Posterior cingulate gyrus (tissue), 11 donors: Measurements from ENCODE around the gene FOXP2.
"Not testable (repeated sequence)": the region's sequence is repeated elsewhere in the genome, so short reads cannot be mapped to it uniquely, and the experiment has no call there.

Experiments used
- DNase-seq, 10 donors: peaks; one replicate each; pipeline versions ENCODE4 v3.0.0 to v3.0.0-alpha.2; 2020 to 2021; ENCODE audit warnings: mixed read lengths in 3 of 10
- intact Hi-C: fragments of 100-400 bp; cut with DNase I; formaldehyde crosslinking; loops from one replicate; pipeline ENCODE4 v1.15.1; 2023

Gene FOXP2

DNA sequence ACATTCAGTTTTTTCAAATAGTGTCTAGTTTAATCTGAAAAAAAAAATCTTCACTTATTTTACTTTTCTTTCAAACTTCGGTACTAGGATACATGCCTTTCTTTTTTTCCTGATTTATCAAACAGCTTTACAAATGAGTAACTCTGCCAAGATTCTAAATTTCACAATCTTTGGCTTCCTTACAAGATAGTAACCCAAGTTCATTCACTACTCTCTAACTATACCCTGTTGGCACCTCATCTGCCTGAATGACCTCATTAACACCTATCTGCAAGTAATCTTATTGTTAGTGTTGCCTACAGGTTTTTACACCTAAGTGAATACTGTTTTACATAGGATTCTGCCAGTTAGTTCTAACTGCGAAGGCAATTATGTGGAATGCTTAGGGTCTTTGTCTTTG, 159.8 kb downstream of the FOXP2 start:
- intact Hi-C loops: no loop called here
- no peak for DNase-seq

DNA sequence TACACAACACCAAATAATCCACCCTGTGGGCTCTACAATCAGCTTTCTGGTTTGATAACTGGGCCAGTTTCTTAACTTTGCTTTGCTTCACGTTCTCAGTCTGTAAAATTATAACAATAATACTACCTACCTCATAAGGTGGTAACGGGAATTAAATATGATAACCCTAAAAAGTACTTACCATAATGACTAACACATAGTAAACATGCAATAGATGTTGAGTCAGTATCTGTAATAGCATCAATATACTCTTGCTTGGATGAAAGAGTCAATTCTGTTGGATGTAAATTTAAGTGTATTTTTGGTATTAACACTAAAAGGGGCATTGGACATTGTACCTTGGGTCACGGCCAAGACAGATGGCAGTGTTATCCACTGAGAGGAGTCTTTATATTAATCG, 160.5 kb downstream of the FOXP2 start:
- intact Hi-C loops: no loop called here
- DNase-seq: no peak

DNA sequence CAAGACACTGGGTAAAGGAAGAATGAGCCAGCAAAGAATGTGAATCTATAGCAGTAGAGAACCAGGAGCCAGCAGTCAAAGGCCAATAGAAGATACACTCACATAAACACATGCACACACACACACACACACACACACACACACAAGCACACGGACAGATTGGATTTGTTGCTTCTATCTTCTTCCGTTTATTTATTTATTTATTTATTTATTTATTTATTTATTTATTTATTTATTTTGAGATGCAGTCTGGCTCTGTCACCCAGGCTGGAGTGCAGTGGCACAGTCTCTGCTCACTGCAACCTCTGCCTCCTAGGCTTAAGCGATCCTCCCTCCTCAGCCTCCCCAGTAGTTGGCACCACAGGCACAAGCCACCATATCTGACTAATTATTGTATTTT, 166.3 kb downstream of the FOXP2 start:
- DNase-seq, intact Hi-C loops: not testable (repeated sequence)

GRCh38 chr7:114588506-114588905, 173.9 kb downstream of the FOXP2 start:
- intact Hi-C loops: no loop called here

DNA sequence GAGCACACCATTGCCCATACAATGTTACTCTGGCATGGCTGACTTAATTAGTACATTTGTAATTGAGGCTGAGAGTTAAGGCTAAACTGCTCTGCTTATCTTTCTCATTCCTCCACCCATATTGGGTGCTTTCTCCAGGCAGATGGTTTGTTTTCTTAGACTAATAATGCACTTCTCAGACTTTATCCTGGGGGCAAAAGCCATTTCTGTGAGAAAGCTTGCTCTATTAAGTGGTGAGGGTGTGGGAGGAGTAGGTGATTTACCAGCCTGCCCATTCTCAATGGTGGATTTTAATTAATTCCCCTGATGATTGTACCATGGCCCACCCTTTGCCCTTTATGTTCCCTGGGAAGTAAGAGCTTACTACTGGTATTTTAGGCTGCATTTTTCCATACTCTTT, 174.8 kb downstream of the FOXP2 start:
- intact Hi-C loops: no loop called here
- DNase-seq: no peak

More at GRCh38 chr7:114588506-114588905, 173.9 kb downstream of the FOXP2 start:
- DNase-seq: no peak

DNA sequence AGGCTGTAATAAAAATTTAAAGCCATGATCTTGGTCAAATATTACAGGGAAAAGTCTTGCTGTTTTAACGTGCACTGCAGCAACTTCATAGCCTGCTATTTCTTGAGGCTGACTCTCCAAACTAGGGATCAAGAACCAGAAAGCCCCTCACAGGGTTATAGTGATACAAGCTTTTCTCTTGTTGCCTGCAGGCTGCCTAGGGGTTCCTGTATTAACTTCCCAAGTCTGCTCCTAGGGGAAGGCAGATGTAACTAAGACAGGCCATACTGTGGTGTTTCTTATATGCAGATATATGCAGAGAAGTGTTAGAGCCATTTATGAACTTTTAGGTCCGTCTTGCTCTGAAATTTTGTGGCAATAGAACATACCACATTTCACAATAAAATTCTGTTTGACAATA, 175.7 kb downstream of the FOXP2 start:
- no peak for DNase-seq
- intact Hi-C loops: no loop called here

DNA sequence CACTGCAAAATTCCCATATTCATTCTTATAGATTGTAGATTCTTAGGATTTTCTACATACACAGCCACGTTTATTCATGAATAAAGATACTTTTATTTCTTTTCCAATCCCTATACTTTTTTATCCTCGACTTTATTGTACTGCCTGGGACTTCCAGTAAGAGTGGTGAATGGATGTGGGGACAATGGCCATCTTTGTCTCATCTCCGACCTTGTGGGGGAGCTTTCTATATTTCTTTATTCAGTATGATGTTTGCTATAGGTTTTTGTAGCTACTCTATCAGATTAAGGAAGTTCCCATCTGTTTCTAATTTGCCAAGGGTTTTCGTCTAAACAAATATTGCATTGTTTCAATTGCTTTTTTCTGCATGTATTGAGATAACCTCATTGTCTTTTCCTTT, 184.3 kb downstream of the FOXP2 start:
- intact Hi-C loops: no loop called here
- DNase-seq: no peak

- intact Hi-C loops: no loop called here
- DNase-seq: no peak
Measured at GRCh38 chr7:114606100-114606499, 191.5 kb downstream of the FOXP2 start.

DNA sequence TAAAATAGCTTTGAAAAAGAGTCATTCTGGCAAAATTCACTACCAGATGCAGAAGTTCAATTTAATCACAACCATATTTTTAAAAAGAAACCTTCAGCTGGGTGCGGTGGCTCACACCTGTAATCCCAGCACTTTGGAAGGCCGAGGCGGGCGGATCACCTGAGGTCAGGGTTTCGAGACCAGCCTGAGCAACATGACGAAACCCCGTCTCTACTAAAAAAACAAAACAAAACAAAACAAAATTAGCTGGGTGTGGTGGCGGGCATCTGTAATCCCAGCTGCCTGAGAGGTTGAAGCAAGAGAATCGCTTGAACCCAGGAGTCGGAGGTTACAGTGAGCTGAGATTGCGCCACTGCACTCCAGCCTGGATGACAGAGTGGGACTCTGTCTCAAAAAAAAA, 194.2 kb downstream of the FOXP2 start:
- DNase-seq, intact Hi-C loops: not testable (repeated sequence)

- DNase-seq: no peak
Measured at GRCh38 chr7:114620208-114620607, 205.6 kb downstream of the FOXP2 start.

GRCh38 chr7:114622221-114622620, 207.6 kb downstream of the FOXP2 start:
- DNase-seq: no peak
- intact Hi-C loops: no loop called here

More at GRCh38 chr7:114620208-114620607, 205.6 kb downstream of the FOXP2 start:
- intact Hi-C loops: no loop called here

DNA sequence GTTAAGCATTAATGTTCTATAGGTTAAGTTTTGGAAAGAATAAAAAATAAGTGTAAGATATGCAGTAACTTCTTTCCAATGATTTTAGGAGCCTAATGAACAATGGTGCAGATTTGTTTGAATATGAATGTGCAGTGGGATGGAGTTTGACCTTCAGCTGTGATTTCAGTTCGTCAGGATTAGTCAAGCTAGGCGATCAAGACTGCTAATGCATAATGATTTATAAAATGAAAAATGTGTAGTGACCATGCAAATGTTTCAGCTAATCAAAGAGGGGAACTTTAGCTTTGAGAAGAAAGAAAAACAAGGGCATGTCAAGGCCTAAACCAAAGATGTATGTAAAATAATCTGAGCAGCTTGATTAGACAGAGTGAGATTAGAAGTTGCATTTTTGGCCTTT, 208.5 kb downstream of the FOXP2 start:
- no peak for DNase-seq
- intact Hi-C loops: no loop called here

DNA sequence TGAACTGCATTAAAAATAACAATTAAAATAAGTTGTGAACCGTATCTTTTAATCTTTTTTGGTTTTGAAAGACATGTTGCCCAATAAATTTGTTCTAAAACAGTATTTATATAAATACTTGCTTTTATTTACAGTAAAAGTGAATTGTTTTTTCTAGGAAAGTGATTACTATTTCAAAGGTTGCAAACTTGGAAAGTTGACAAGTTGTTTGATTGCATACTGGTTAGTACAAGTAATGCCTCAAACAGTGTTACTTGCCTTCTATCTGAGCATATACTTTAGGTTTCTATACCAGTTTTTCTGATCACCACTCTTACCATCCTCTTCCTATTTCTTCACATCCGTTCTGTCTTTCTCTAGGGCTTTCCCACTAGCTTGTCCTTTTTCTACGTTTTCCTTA, 212.6 kb downstream of the FOXP2 start:
- DNase-seq: no peak
- intact Hi-C loops: no loop called here

DNA sequence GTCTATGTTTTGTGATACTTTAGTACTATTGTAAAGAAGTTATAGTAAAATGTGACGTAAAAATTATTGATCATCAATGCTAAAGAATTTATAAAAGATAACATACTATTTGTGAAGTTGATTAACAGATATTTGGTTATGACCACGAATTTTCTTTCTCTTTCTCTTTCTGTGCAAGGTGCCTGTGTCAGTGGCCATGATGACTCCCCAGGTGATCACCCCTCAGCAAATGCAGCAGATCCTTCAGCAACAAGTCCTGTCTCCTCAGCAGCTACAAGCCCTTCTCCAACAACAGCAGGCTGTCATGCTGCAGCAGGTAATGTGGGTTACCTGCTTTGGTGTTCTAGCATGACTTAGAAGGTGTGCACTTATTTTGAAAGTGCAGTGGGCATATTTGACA, 213.7 kb downstream of the FOXP2 start:
- intact Hi-C loops: no loop called here
- DNase-seq: no peak

DNA sequence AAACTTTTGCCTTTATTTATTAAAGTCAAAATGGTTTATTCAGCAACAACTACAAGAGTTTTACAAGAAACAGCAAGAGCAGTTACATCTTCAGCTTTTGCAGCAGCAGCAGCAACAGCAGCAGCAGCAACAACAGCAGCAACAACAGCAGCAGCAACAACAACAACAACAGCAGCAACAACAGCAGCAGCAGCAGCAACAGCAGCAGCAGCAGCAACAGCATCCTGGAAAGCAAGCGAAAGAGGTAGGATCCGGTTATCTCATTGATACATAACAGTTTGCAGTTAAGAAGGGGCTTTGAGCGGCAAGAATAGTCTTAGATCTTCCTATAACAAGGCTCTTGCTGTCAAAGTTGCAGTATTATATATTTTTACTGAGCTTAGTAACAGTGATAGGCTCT, 215.1 kb downstream of the FOXP2 start:
- intact Hi-C loops: no loop called here
- DNase-seq: no peak

- intact Hi-C loops: no loop called here
- no peak for DNase-seq
Measured at GRCh38 chr7:114630201-114630990, 215.8 kb downstream of the FOXP2 start.

GRCh38 chr7:114631249-114631822, 216.7 kb downstream of the FOXP2 start:
- DNase-seq: peak in 2 of 10 donors; percentile 52 to 64
- intact Hi-C loops: no loop called here

DNA sequence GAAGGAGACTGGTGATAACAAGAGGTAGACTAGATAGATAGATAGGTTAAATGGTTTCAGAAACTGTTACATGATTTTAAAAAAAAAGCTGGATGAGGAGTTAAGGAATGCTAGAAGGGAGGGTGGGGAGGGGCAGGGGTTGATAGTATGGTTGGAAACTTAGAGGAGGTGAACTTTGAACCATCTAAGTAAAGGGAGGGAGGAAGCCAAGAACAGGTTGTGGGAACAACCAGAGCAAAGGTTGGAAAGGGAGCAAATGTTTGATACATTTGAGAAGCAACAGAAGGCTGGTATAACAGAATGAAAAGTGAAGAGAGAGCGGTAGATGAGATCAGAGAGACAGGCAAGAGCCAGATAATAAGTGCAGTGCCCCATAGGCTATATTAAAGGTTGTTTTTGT, 224.8 kb downstream of the FOXP2 start:
- DNase-seq: no peak
- intact Hi-C loops: no loop called here

DNA sequence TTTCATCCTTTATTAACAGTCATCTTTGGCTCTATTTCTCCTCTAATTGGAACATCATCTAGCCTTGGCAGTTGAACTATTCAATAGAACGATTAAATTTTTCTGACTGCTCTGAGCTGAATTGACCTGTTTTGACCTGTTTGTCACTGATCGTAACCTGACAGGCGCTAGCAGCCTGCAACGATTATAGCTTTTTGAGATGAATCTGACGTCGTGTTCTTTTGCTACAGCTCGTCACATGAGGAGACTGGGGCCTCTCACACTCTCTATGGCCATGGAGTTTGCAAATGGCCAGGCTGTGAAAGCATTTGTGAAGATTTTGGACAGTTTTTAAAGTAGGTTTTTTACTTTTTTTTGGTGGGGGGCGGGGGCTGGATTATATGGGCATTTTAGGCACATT, 229.8 kb downstream of the FOXP2 start:
- no peak for DNase-seq
- intact Hi-C loops: no loop called here

- DNase-seq: no peak
- intact Hi-C loops: no loop called here
Measured at GRCh38 chr7:114645451-114645850, 230.8 kb downstream of the FOXP2 start.

- DNase-seq: no peak
- intact Hi-C loops: no loop called here
Measured at GRCh38 chr7:114647518-114647917, 232.9 kb downstream of the FOXP2 start.

- intact Hi-C loops: no loop called here
- DNase-seq: no peak
Measured at GRCh38 chr7:114648117-114648516, 233.5 kb downstream of the FOXP2 start.
